ENCODE results near the gene KCNG4. TPM values are rescaled to one million over a fixed set of nuclear protein-coding genes. Genes with fewer than 3 reads are reported as not detected.

The KCNG4 gene
- total and polyA plus RNA-seq, 2 experiments from 2014 or later = 0.07 TPM; not detected in 1

- TF ChIP-seq ZNF462 (CRISPR knock-in tag; IDR thresholded peaks at IDR 0.05) (no peak), STAT1 (IDR thresholded peaks at IDR 0.05; ENCODE audit: unreplicated experiment) (no peak), JUNB (IDR thresholded peaks at IDR 0.05; ENCODE audit: unreplicated experiment) (no peak), ZNF114 (CRISPR knock-in tag; IDR thresholded peaks at IDR 0.05) (no peak), ETS1 (IDR thresholded peaks at IDR 0.05) (no peak)
Measured at GRCh38 chr16:84262939-84263338, 23.1 kb upstream of the KCNG4 start (continued).

GRCh38 chr16:84262031-84262430, 22.2 kb upstream of the KCNG4 start:
- H3K9me2 ChIP-seq (ENCODE audit: insufficient read depth) = no peaks in the 10 kb centered on the region
- H4K20me1 ChIP-seq (replicated peaks; ENCODE audit: insufficient read depth) = no peaks in the 10 kb centered on the region
- H3K79me2 ChIP-seq (replicated peaks; ENCODE audit: insufficient read depth) = no peaks in the 10 kb centered on the region
- Mint-ChIP-seq H3K36me3 (ENCODE audit: low read depth) (no peaks in the 10 kb centered on the region), H3K27ac (no peak overlapping the region), H3K9me3 (0 out of 3 replicates have a peak, but pooled peaks cover 7% of the 10 kb centered on the region), H3K27me3 (ENCODE audit: insufficient read depth, low read depth, poor library complexity) (peaks cover 6% of the 10 kb centered on the region), H3K4me1 (no peaks in the 10 kb centered on the region), H3K4me3 (no peak overlapping the region)
- H3F3A ChIP-seq (replicated peaks; ENCODE audit: low read depth) = no peaks in the 10 kb centered on the region
- ATAC-seq (no peak), DNase-seq (ENCODE audit: low spot score) (no peak)
- H2AFZ ChIP-seq = no peak overlapping the region
- no peaks in the 10 kb centered on the region for H3K4me1 ChIP-seq (ENCODE audit: insufficient read depth)
- H3K4me2 ChIP-seq = no peak overlapping the region
- H3K27me3 ChIP-seq (ENCODE audit: insufficient read depth) = no peaks in the 10 kb centered on the region
- no peaks in the 10 kb centered on the region for H3K36me3 ChIP-seq (ENCODE audit: insufficient read depth)
- H3K27ac ChIP-seq (ENCODE audit: low read depth) = no peak overlapping the region
- no peak overlapping the region for H3K4me3 ChIP-seq
- TF ChIP-seq POLR2AphosphoS5 (IDR thresholded peaks at IDR 0.05; ENCODE audit: low read depth) (no peak), ETS1 (IDR thresholded peaks at IDR 0.05) (no peak), CTCF (conservative IDR thresholded peaks at IDR 0.05; ENCODE audit: low read depth in 2 of 2) (no peak), NANOG (IDR thresholded peaks at IDR 0.05; ENCODE audit: borderline replicate concordance) (no peak), REST (IDR thresholded peaks at IDR 0.05; ENCODE audit: unreplicated experiment) (no peak), CREB1 (CRISPR knock-in tag; IDR thresholded peaks at IDR 0.05; ENCODE audit: low read depth) (no peak), EZH2phosphoT487 (IDR thresholded peaks at IDR 0.05; ENCODE audit: unreplicated experiment) (no peak), ZNF331 (CRISPR knock-in tag; IDR thresholded peaks at IDR 0.05; ENCODE audit: low read depth) (no peak)

Measured in GM23338 (cell line).